ENCODE results near the gene TARS3. TPM values are rescaled to one million over a fixed set of nuclear protein-coding genes. Genes with fewer than 3 reads are reported as not detected.

The TARS3 gene
- total and polyA plus RNA-seq, 2 donors from 2014 or later: 7.8 to 13.8 TPM

DNA sequence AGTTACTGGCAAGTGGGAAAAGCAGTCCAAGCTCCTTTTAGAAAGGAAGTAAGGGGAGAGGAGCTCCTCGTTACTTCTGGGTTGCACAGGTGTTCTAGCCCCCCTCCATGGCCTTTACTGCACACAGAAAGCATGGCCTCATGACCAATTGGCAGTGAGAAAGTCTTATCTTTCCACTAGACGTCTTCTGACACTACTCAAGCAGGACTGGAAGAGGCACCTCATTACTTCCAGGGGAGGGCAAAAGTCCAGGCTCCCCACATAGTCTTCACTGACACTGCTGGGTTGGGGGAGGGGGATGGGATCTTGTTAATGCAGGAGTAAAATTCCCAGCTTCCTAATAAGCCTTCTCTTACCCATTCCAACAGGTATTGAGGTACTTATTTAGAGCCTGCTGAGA, 44.5 kb downstream of the TARS3 start:
- no peaks in the 10 kb centered on the region for H3K4me1 ChIP-seq (ENCODE audit: control insufficient read depth in 2 of 3, insufficient read depth in 2 of 3, low read depth in 1 of 3, low read length in 3 of 3)
- intact Hi-C loops (cut with DNase I): no loop called here
- no peak overlapping the region for H3K4me3 ChIP-seq (ENCODE audit: low read length in 3 of 3)
- H3K27ac ChIP-seq (ENCODE audit: low read depth in 2 of 2, low read length in 2 of 2): no peak overlapping the region
- H3K9me3 ChIP-seq (ENCODE audit: control insufficient read depth in 2 of 3, insufficient read depth in 1 of 3, low read length in 3 of 3): no peaks in the 10 kb centered on the region
- DNase-seq (peak in 2 of 5 donors; percentile 1 to 18), FAIRE-seq (no peak)
- H3K27me3 ChIP-seq (ENCODE audit: control insufficient read depth, insufficient read depth, low read length): no peaks in the 10 kb centered on the region
- peaks cover 0 to 33% (median 8%) of the 10 kb centered on the region in 3 donors for H3K36me3 ChIP-seq (ENCODE audit: control insufficient read depth in 2 of 3, insufficient read depth in 3 of 3, low read length in 3 of 3)
- H3K9ac ChIP-seq (ENCODE audit: low read length in 3 of 3): no peak overlapping the region
- TF ChIP-seq, protein P1, sequence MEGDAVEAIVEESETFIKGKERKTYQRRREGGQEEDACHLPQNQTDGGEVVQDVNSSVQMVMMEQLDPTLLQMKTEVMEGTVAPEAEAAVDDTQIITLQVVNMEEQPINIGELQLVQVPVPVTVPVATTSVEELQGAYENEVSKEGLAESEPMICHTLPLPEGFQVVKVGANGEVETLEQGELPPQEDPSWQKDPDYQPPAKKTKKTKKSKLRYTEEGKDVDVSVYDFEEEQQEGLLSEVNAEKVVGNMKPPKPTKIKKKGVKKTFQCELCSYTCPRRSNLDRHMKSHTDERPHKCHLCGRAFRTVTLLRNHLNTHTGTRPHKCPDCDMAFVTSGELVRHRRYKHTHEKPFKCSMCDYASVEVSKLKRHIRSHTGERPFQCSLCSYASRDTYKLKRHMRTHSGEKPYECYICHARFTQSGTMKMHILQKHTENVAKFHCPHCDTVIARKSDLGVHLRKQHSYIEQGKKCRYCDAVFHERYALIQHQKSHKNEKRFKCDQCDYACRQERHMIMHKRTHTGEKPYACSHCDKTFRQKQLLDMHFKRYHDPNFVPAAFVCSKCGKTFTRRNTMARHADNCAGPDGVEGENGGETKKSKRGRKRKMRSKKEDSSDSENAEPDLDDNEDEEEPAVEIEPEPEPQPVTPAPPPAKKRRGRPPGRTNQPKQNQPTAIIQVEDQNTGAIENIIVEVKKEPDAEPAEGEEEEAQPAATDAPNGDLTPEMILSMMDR (IDR thresholded peaks at IDR 0.05; ENCODE audit: borderline replicate concordance, extremely low read depth, insufficient read depth): no peak

DNA sequence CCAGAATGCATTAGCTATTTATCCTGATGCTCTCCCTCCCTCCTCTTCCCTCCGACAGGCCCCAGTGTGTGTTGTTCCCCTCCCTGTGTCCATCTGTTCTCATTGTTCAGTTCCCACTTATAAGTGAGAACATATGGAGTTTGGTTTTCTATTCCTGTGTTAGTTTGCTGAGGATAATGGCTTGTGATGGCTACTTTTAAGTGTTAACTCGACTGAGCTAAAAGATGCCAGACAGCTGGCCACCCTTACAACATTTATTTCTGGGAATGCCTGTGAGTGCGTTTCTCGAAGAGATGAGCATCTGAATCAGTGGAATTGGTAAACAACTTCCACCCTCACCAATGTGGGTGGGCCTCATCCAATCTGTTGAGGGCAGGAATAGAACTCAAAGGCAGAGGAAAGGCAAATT, 47.3 kb downstream of the TARS3 start:
- intact Hi-C loops (cut with DNase I): no loop called here
- Histone ChIP-seq H3K4me3 (ENCODE audit: low read length in 3 of 3) (no peak overlapping the region), H3K9me3 (ENCODE audit: control insufficient read depth in 2 of 3, insufficient read depth in 1 of 3, low read length in 3 of 3) (no peaks in the 10 kb centered on the region), H3K36me3 (ENCODE audit: control insufficient read depth in 2 of 3, insufficient read depth in 3 of 3, low read length in 3 of 3) (peaks cover 0 to 27% (median 17%) of the 10 kb centered on the region in 3 donors), H3K27me3 (ENCODE audit: control insufficient read depth, insufficient read depth, low read length) (no peaks in the 10 kb centered on the region), H3K9ac (ENCODE audit: low read length in 3 of 3) (no peak overlapping the region), H3K4me1 (ENCODE audit: control insufficient read depth in 2 of 3, insufficient read depth in 2 of 3, low read depth in 1 of 3, low read length in 3 of 3) (no peaks in the 10 kb centered on the region), H3K27ac (ENCODE audit: low read depth in 2 of 2, low read length in 2 of 2) (no peak overlapping the region)
- DNase-seq: no peak
- TF ChIP-seq, protein P1 (IDR thresholded peaks at IDR 0.05; ENCODE audit: borderline replicate concordance, extremely low read depth, insufficient read depth): no peak
- FAIRE-seq: no peak

DNA sequence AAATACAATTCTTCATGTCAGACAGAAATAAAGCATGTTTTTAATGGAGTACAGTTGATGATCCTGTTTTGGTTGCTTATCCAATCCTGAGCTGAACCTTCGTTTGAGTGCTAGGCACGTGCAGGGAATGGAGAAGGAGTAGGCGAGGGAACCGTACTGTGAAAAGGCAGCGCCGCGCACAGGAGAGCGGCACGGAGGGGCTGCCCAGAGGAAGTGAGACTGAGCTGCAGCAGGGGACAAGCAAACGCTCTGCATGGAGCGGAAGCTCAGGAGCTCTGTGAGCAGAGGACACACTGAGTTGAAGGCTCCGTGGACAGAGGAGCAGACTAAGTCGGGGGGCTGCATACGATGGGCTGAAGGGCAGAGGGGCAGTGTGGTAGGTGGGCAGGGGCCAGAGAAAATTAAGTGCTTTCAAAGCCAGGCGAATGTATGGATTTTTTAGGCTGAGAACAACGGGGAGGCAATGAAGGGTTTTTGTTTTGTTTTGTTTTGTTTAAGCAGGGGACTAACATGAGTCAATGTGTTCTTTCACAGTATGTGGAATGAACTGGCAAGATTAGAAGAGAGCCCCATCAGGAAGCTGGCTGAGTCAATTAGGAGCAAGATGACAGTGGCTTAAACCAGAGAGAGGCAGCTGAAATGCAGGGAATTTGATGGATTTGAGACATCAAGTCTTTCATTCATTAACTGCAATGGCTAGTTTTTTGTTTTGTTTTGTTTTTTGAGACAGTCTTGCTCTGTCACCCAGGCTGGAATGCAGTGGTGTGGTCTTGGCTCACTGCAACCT, 48.3 kb downstream of the TARS3 start:
- TF ChIP-seq, protein P1 (IDR thresholded peaks at IDR 0.05; ENCODE audit: borderline replicate concordance, extremely low read depth, insufficient read depth): no peak

More for the DNA sequence above, 48.3 kb downstream of the TARS3 start:
- Histone ChIP-seq H3K9me3 (ENCODE audit: control insufficient read depth in 2 of 3, insufficient read depth in 1 of 3, low read length in 3 of 3) (no peaks in the 10 kb centered on the region), H3K9ac (ENCODE audit: low read length in 3 of 3) (no peak overlapping the region), H3K27ac (ENCODE audit: low read depth in 2 of 2, low read length in 2 of 2) (no peak overlapping the region), H3K27me3 (ENCODE audit: control insufficient read depth, insufficient read depth, low read length) (no peaks in the 10 kb centered on the region), H3K4me3 (ENCODE audit: low read length in 3 of 3) (no peak overlapping the region), H3K4me1 (ENCODE audit: control insufficient read depth in 2 of 3, insufficient read depth in 2 of 3, low read depth in 1 of 3, low read length in 3 of 3) (no peaks in the 10 kb centered on the region), H3K36me3 (ENCODE audit: control insufficient read depth in 2 of 3, insufficient read depth in 3 of 3, low read length in 3 of 3) (peaks cover 0 to 20% (median 17%) of the 10 kb centered on the region in 3 donors)
- FAIRE-seq: no peak
- intact Hi-C loops (cut with DNase I): no loop called here
- DNase-seq: no peak
